SU-DHL-6 (cell line): ENCODE measurements around the gene NCOA5.

Experiments used
- H2AFZ ChIP-seq: fragments of 200-600 bp; sonication (generic); 2 replicates; pipeline ENCODE4 v1.6.1; 2014; ENCODE audit warnings: low read depth, mild to moderate bottlenecking, moderate library complexity, mixed read lengths, antibody characterized with exemption, low read length; ENCODE audit not compliant: severe bottlenecking
- H3F3A ChIP-seq: fragments of 200-600 bp; shearing (Covaris generic); 2 replicates; pipeline ENCODE4 v1.6.0; 2016; ENCODE audit warnings: antibody characterized with exemption, mild to moderate bottlenecking; ENCODE audit not compliant: insufficient read depth
- H3K27ac ChIP-seq: fragments of 200-600 bp; sonication (generic); 2 replicates; pipeline ENCODE4 v1.5.1; 2016; ENCODE audit warnings: low read depth, mild to moderate bottlenecking, low read length, moderate library complexity, mixed read lengths
- H3K27me3 ChIP-seq: fragments of 200-600 bp; sonication (generic), shearing (Covaris generic); 2 replicates; pipeline ENCODE4 v1.6.0; 2014; ENCODE audit warnings: mild to moderate bottlenecking, low read length
- H3K36me3 ChIP-seq: fragments of 200-600 bp; sonication (generic); 2 replicates; pipeline ENCODE4 v1.6.1; 2014; ENCODE audit warnings: mild to moderate bottlenecking, low read length, mixed read lengths
- H3K4me2 ChIP-seq: fragments of 300-600, 200-600 bp; shearing (Covaris generic), sonication (generic); 2 replicates; pipeline ENCODE4 v1.6.0; 2014; ENCODE audit warnings: low read length, low read depth, mild to moderate bottlenecking; ENCODE audit not compliant: poor library complexity, severe bottlenecking
- H3K4me3 ChIP-seq: fragments of 200-600 bp; sonication (generic); 2 replicates; pipeline ENCODE4 v1.5.1; 2014; ENCODE audit warnings: antibody characterized with exemption, low read length, mild to moderate bottlenecking, mixed read lengths; ENCODE audit not compliant: insufficient read depth, poor library complexity, severe bottlenecking
- H3K79me2 ChIP-seq: fragments of 200-600 bp; sonication (generic); 2 replicates; pipeline ENCODE4 v1.6.1; 2014; ENCODE audit warnings: mild to moderate bottlenecking, low read length, moderate library complexity; ENCODE audit not compliant: insufficient read depth
- H3K9ac ChIP-seq: fragments of 200-600 bp; sonication (generic); 2 replicates; pipeline ENCODE4 v1.7.0; 2014; ENCODE audit warnings: mild to moderate bottlenecking, low read length
- H3K9me2 ChIP-seq: fragments of 200-600 bp; sonication (generic); replicated peaks from 2 replicates; pipeline ENCODE4 v1.6.1; 2014; ENCODE audit warnings: low read length; ENCODE audit not compliant: insufficient read depth
- H3K9me3 ChIP-seq: fragments of 200-600 bp; sonication (generic); 2 replicates; pipeline ENCODE4 v1.6.1; 2014; ENCODE audit warnings: low read length, mixed read lengths; ENCODE audit not compliant: insufficient read depth
- H4K20me1 ChIP-seq: fragments of 200-600 bp; sonication (generic); 2 replicates; pipeline ENCODE4 v1.6.1; 2014; ENCODE audit warnings: low read depth, mild to moderate bottlenecking, antibody characterized with exemption, low read length, moderate library complexity, mixed read lengths
- EZH2phosphoT487 ChIP-seq: fragments of 200-600 bp; sonication (generic), shearing (Covaris generic); conservative IDR thresholded peaks from 2 replicates; pipeline ENCODE4 v1.6.1; 2018; ENCODE audit warnings: mild to moderate bottlenecking, antibody characterized with exemption, low read length, moderate library complexity, mixed read lengths
- TF ChIP-seq, protein P1 (sequence below): fragments of 200-600 bp; sonication (generic); IDR thresholded peaks from one replicate; pipeline ENCODE4 v1.5.1; 2017; ENCODE audit warnings: antibody characterized with exemption, mild to moderate bottlenecking, low read length, moderate library complexity; ENCODE audit not compliant: insufficient read depth, poor library complexity, severe bottlenecking

Gene NCOA5

DNA sequence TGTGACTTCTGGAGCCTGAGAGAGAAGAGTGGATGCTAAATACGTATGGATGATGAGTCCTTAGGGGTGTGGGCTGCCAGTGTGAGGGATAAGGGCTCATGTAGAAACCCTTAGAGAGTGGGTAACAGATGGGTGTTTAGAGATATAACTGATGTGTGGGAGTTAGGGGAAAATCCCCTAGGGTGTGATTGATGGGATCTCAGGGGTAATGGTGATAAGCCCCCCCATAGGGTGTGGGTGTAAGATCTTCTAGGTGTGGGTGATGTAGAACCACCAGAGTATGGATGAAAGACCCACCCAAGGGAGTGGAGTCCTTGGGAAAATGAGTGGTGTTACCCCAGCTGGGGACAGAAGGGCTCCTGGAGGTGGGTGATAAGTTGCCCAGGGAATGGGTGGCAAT is 34.5 kb downstream of the NCOA5 start:
- Histone ChIP-seq H3F3A (no peaks in the 10 kb centered on the region; the same call in 1 of the 2 replicates), H3K27me3 (no peaks in the 10 kb centered on the region), H4K20me1 (no peaks in the 10 kb centered on the region), H3K4me2 (no peak overlapping the region), H3K9me2 (no peaks in the 10 kb centered on the region), H3K9ac (no peak overlapping the region), H3K79me2 (no peaks in the 10 kb centered on the region), H2AFZ (no peak overlapping the region), H3K9me3 (no peaks in the 10 kb centered on the region), H3K36me3 (no peaks in the 10 kb centered on the region), H3K27ac (no peak overlapping the region), H3K4me3 (no peak overlapping the region)
- TF ChIP-seq EZH2phosphoT487: no peak
- TF ChIP-seq, protein P1, sequence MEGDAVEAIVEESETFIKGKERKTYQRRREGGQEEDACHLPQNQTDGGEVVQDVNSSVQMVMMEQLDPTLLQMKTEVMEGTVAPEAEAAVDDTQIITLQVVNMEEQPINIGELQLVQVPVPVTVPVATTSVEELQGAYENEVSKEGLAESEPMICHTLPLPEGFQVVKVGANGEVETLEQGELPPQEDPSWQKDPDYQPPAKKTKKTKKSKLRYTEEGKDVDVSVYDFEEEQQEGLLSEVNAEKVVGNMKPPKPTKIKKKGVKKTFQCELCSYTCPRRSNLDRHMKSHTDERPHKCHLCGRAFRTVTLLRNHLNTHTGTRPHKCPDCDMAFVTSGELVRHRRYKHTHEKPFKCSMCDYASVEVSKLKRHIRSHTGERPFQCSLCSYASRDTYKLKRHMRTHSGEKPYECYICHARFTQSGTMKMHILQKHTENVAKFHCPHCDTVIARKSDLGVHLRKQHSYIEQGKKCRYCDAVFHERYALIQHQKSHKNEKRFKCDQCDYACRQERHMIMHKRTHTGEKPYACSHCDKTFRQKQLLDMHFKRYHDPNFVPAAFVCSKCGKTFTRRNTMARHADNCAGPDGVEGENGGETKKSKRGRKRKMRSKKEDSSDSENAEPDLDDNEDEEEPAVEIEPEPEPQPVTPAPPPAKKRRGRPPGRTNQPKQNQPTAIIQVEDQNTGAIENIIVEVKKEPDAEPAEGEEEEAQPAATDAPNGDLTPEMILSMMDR: no peak

DNA sequence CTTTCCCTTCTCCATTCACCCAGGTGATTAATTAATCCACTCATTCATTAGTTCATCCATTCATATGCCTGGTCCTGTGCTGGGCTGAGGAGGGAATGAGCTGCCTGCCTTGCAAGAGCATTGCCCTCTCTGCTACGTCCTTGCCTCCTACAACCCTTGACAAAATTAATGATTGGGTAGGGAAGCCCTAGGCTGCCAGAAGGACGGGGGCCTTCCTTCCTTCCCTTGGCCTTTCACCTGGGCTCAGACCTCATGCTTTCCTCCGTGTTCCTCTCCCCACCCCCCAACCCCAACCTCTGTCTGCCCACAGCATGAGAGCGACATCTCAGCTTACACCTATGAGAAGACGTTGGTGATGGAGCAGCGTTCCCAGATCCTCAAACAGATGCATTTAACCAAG is 35.2 kb downstream of the NCOA5 start:
- Histone ChIP-seq H3K79me2 (no peaks in the 10 kb centered on the region), H3K36me3 (no peaks in the 10 kb centered on the region), H3K9me2 (no peaks in the 10 kb centered on the region), H4K20me1 (no peaks in the 10 kb centered on the region), H3K27ac (no peak overlapping the region), H2AFZ (no peak overlapping the region), H3K4me3 (no peak overlapping the region), H3F3A (no peaks in the 10 kb centered on the region), H3K9me3 (no peaks in the 10 kb centered on the region), H3K9ac (no peak overlapping the region), H3K27me3 (no peaks in the 10 kb centered on the region), H3K4me2 (no peak overlapping the region)
- TF ChIP-seq, protein P1: no peak

DNA sequence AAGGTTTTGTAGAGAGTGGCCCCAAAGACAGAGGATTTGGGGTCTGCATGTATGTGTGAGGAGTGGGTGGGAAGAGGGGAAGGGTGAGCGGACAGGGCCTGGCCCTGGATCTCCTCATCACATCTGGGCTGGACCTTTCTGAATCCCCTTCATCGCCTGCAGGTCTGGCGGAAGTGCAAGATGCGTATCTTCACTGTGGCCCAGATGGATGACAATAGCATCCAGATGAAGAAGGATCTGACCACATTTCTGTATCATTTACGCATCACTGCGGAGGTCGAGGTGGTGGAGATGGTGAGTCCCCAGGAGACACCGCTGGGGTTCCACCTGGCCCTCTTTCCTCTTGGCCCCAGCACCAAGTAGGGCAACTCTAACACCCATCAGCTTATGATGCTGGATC is 36.3 kb downstream of the NCOA5 start:
- Histone ChIP-seq H2AFZ (no peak overlapping the region), H3K27me3 (no peaks in the 10 kb centered on the region), H3K9ac (no peak overlapping the region), H3K36me3 (no peaks in the 10 kb centered on the region), H3K9me2 (no peaks in the 10 kb centered on the region), H3K4me2 (no peak overlapping the region), H3F3A (no peaks in the 10 kb centered on the region), H3K27ac (no peak overlapping the region), H3K4me3 (no peak overlapping the region), H4K20me1 (no peaks in the 10 kb centered on the region), H3K79me2 (no peaks in the 10 kb centered on the region), H3K9me3 (no peaks in the 10 kb centered on the region)
- no peak for TF ChIP-seq EZH2phosphoT487
- TF ChIP-seq, protein P1: no peak
